ENCODE results near the gene GYPE. TPM values are rescaled to one million over a fixed set of nuclear protein-coding genes. Genes with fewer than 3 reads are reported as not detected.
"Not testable (repeated sequence)": the region's sequence is repeated elsewhere in the genome, so short reads cannot be mapped to it uniquely, and the experiment has no call there.

Gene GYPE
- total RNA-seq, result not detected in 2 replicates
- 0.51 and 0.58 TPM in 2 replicates for polyA plus RNA-seq
- 0.30 and 0.36 TPM in 2 replicates for polyA plus RNA-seq (2011; cell fraction: cytosol; rRNA removed)
- 0.48 and 0.70 TPM in 2 replicates for polyA plus RNA-seq (2011; cell fraction: nucleus; rRNA removed)
- 0.09 TPM in 1 of 2 replicates, not detected in the other for polyA plus RNA-seq (2012)
- 0.90 and 1.2 TPM in 2 replicates for polyA minus RNA-seq
- polyA minus RNA-seq (2011; cell fraction: cytosol; rRNA and poly(A)+ RNA removed), result not detected
- 0.43 and 0.77 TPM in 2 replicates for polyA minus RNA-seq (2011; cell fraction: nucleus; rRNA and poly(A)+ RNA removed)
- Bru-seq, nascent RNA, result percentile 23 among the genes with signal in this experiment
- percentile 18 among the genes with signal in this experiment for BruChase-seq, experiment 1, labeled RNA remaining after a 6-hour chase
- BruChase-seq, experiment 2, labeled RNA remaining after a 2-hour chase, result percentile 21 among the genes with signal in this experiment
- long read RNA-seq, result 0 reads

DNA sequence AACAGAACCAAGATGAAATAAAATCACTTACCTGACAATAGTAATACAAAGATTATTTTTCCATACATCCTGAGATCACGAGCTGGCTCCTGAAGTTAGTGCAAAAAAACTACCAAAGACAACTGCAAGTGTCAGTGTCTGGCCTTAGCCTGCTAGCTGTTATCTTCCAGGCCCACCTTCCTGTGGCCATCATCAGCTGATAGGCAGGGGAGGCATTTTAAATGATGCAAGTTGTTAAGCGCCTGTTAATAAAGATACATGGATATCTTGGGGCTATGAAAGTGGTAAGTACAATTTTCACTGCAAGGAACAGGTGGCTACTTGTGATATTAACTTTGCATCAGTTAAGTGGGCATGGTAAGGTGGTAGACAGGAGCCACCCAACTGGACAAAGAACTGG, at the start of gene GYPE:
Gene GYPE, minus strand, starts transcription at position 120 of the 400 bp plus-strand sequence. Its CDS starts 52 bp downstream, at position 68.
- H3K4me3 ChIP-seq (replicated peaks in 1 of 3; ENCODE audit: insufficient read depth in 1 of 3, low read depth in 1 of 3, low read length in 3 of 3); H3K9me3 ChIP-seq (replicated peaks; ENCODE audit: control insufficient read depth, insufficient read depth, low read length); H4K20me1 ChIP-seq (replicated peaks; ENCODE audit: control insufficient read depth, extremely low read depth, insufficient read depth, low read length); BruUV-seq (replicated peaks); intact Hi-C loops (cut with micrococcal nuclease); H3K27me3 ChIP-seq (ENCODE audit: control insufficient read depth in 2 of 2, insufficient read depth in 2 of 2, low read length in 2 of 2); H3K79me2 ChIP-seq (ENCODE audit: control insufficient read depth, insufficient read depth, low read length); H3K9me1 ChIP-seq (replicated peaks; ENCODE audit: control insufficient read depth, extremely low read depth, insufficient read depth, low read length); H3K36me3 ChIP-seq (ENCODE audit: control insufficient read depth in 2 of 2, extremely low read depth in 1 of 2, insufficient read depth in 2 of 2, low read length in 2 of 2); H3K4me2 ChIP-seq (ENCODE audit: insufficient read depth, low read length); H3K4me1 ChIP-seq (ENCODE audit: control insufficient read depth, extremely low read depth, insufficient read depth, low read length); DNase-seq (ENCODE audit: low read depth, low spot score); FAIRE-seq; dilution Hi-C loops (cut with MboI; ENCODE audit: extremely low pct_ligation_motif_present, low sequenced_read_pairs); H3K9ac ChIP-seq (replicated peaks; ENCODE audit: extremely low read depth, insufficient read depth, low read length); CTCF ChIA-PET; H2AFZ ChIP-seq (ENCODE audit: low read depth, low read length); H3K27ac ChIP-seq (ENCODE audit: insufficient read depth, low read depth, low read length); POLR2A ChIA-PET: not testable (repeated sequence)

DNA sequence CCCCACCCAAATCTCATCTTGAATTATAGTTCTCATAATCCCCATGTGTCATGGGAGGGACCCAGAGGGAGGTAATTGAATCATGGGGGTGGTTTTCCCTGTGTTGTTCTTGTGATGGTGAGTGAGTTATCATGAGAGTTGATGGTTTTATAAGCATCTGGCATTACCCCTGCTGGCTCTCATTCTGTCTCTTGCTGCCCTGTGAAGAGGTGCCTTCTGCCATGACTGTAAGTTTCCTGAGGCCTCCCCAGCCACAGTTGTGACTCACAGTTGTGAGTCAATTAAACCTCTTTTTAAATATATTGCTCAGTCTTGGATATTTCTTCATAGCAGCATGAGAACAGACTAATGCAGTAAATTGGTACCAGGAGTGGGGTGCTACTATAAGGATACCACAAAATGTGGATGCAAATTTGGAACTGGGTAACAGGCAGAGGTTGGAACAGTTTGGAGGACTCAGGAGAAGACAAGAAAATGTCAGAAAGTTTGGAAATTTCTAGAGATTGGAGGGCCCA, 46.2 kb upstream of the GYPE start:
- H3K79me2 ChIP-seq (ENCODE audit: control insufficient read depth, insufficient read depth, low read length), result not testable (repeated sequence)

DNA sequence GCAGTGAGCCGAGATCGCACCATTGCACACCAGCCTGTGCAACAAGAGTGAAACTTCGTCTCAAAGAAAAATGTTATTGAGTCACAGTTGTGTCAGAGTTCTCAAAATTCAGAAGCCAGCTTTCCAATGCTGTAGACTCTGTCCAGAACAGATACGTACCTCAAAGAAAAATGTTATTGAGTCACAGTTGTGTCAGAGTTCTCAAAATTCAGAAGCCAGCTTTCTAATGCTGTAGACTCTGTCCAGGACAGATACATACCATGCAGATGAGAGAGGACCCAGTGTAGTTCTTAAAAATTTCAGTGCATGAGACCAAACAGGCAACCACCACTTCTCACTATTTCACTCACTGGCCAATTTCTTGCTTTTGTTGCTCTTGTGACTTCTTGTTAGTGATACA, 45.6 kb upstream of the GYPE start:
- H3K79me2 ChIP-seq (ENCODE audit: control insufficient read depth, insufficient read depth, low read length); H3K4me2 ChIP-seq (ENCODE audit: insufficient read depth, low read length); BruUV-seq (replicated peaks); H3K9ac ChIP-seq (replicated peaks; ENCODE audit: extremely low read depth, insufficient read depth, low read length); H3K9me3 ChIP-seq (replicated peaks; ENCODE audit: control insufficient read depth, insufficient read depth, low read length); dilution Hi-C loops (cut with MboI; ENCODE audit: extremely low pct_ligation_motif_present, low sequenced_read_pairs); DNase-seq (ENCODE audit: low read depth, low spot score); CTCF ChIA-PET; FAIRE-seq; POLR2A ChIA-PET; H3K9me1 ChIP-seq (replicated peaks; ENCODE audit: control insufficient read depth, extremely low read depth, insufficient read depth, low read length); intact Hi-C loops (cut with micrococcal nuclease); H3K4me1 ChIP-seq (ENCODE audit: control insufficient read depth, extremely low read depth, insufficient read depth, low read length); H2AFZ ChIP-seq (ENCODE audit: low read depth, low read length); H4K20me1 ChIP-seq (replicated peaks; ENCODE audit: control insufficient read depth, extremely low read depth, insufficient read depth, low read length); H3K27me3 ChIP-seq (ENCODE audit: control insufficient read depth in 2 of 2, insufficient read depth in 2 of 2, low read length in 2 of 2); H3K36me3 ChIP-seq (ENCODE audit: control insufficient read depth in 2 of 2, extremely low read depth in 1 of 2, insufficient read depth in 2 of 2, low read length in 2 of 2); H3K4me3 ChIP-seq (replicated peaks in 1 of 3; ENCODE audit: insufficient read depth in 1 of 3, low read depth in 1 of 3, low read length in 3 of 3); H3K27ac ChIP-seq (ENCODE audit: insufficient read depth, low read depth, low read length): not testable (repeated sequence)

More for the DNA sequence above, 46.2 kb upstream of the GYPE start:
- H3K4me1 ChIP-seq (ENCODE audit: control insufficient read depth, extremely low read depth, insufficient read depth, low read length); FAIRE-seq; H3K4me2 ChIP-seq (ENCODE audit: insufficient read depth, low read length); dilution Hi-C loops (cut with MboI; ENCODE audit: extremely low pct_ligation_motif_present, low sequenced_read_pairs); BruUV-seq (replicated peaks); H3K9me1 ChIP-seq (replicated peaks; ENCODE audit: control insufficient read depth, extremely low read depth, insufficient read depth, low read length); H3K27me3 ChIP-seq (ENCODE audit: control insufficient read depth in 2 of 2, insufficient read depth in 2 of 2, low read length in 2 of 2); CTCF ChIA-PET; DNase-seq (ENCODE audit: low read depth, low spot score); intact Hi-C loops (cut with micrococcal nuclease); H3K36me3 ChIP-seq (ENCODE audit: control insufficient read depth in 2 of 2, extremely low read depth in 1 of 2, insufficient read depth in 2 of 2, low read length in 2 of 2); H4K20me1 ChIP-seq (replicated peaks; ENCODE audit: control insufficient read depth, extremely low read depth, insufficient read depth, low read length); POLR2A ChIA-PET; H2AFZ ChIP-seq (ENCODE audit: low read depth, low read length); H3K4me3 ChIP-seq (replicated peaks in 1 of 3; ENCODE audit: insufficient read depth in 1 of 3, low read depth in 1 of 3, low read length in 3 of 3); H3K9ac ChIP-seq (replicated peaks; ENCODE audit: extremely low read depth, insufficient read depth, low read length); H3K9me3 ChIP-seq (replicated peaks; ENCODE audit: control insufficient read depth, insufficient read depth, low read length); H3K27ac ChIP-seq (ENCODE audit: insufficient read depth, low read depth, low read length): not testable (repeated sequence)

DNA sequence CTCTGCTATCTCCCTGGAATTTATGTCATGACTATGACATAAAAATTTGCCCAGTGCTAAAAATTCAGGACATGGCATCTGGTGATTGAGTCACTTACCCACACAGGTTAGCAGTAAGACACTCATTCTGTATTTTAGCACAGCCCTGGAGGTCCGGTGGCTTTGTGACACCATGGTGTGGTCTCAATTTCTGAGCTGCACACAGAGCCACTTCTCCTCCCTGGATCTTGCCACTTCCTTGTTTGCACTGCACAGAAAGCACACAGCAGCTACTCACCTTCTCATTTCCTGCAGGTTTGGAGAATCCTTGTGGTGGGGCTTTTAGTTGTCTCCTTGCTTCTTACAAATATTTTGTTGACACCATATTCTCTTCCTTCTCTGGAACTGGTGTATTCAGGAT, 44.8 kb upstream of the GYPE start:
- H3K36me3 ChIP-seq (ENCODE audit: control insufficient read depth in 2 of 2, extremely low read depth in 1 of 2, insufficient read depth in 2 of 2, low read length in 2 of 2); H3K4me3 ChIP-seq (replicated peaks in 1 of 3; ENCODE audit: insufficient read depth in 1 of 3, low read depth in 1 of 3, low read length in 3 of 3); CTCF ChIA-PET; H3K27me3 ChIP-seq (ENCODE audit: control insufficient read depth in 2 of 2, insufficient read depth in 2 of 2, low read length in 2 of 2); BruUV-seq (replicated peaks); POLR2A ChIA-PET; H4K20me1 ChIP-seq (replicated peaks; ENCODE audit: control insufficient read depth, extremely low read depth, insufficient read depth, low read length); H3K9me1 ChIP-seq (replicated peaks; ENCODE audit: control insufficient read depth, extremely low read depth, insufficient read depth, low read length); H3K9me3 ChIP-seq (replicated peaks; ENCODE audit: control insufficient read depth, insufficient read depth, low read length); H3K4me1 ChIP-seq (ENCODE audit: control insufficient read depth, extremely low read depth, insufficient read depth, low read length); H3K79me2 ChIP-seq (ENCODE audit: control insufficient read depth, insufficient read depth, low read length); H3K27ac ChIP-seq (ENCODE audit: insufficient read depth, low read depth, low read length); intact Hi-C loops (cut with micrococcal nuclease); dilution Hi-C loops (cut with MboI; ENCODE audit: extremely low pct_ligation_motif_present, low sequenced_read_pairs); H3K4me2 ChIP-seq (ENCODE audit: insufficient read depth, low read length); FAIRE-seq; DNase-seq (ENCODE audit: low read depth, low spot score); H2AFZ ChIP-seq (ENCODE audit: low read depth, low read length); H3K9ac ChIP-seq (replicated peaks; ENCODE audit: extremely low read depth, insufficient read depth, low read length): not testable (repeated sequence)

Measured in endothelial cell of umbilical vein (primary cell).